Spinal cord (tissue), 10 donors: ENCODE results near the gene CSNK1G2. TPM values are rescaled to one million over a fixed set of nuclear protein-coding genes. Genes with fewer than 3 reads are reported as not detected.

Experiments
- DNase-seq, 6 donors: peaks; one replicate each; pipeline versions ENCODE4 v3.0.0 to v3.0.0-alpha.2; 2013 to 2015; ENCODE audit warnings: low spot score in 6 of 6, low read depth in 4 of 6
- H3K27ac ChIP-seq: one replicate; pipeline ENCODE4 v1.5.1; 2013; ENCODE audit warnings: low read depth, low read length, control low read depth
- H3K27me3 ChIP-seq: one replicate; pipeline ENCODE4 v1.6.1; 2013; ENCODE audit warnings: low read length; ENCODE audit not compliant: control insufficient read depth, insufficient read depth
- H3K36me3 ChIP-seq: one replicate; pipeline ENCODE4 v1.6.1; 2013; ENCODE audit warnings: low read length; ENCODE audit not compliant: control insufficient read depth, insufficient read depth
- H3K4me1 ChIP-seq: one replicate; pipeline ENCODE4 v1.6.1; 2013; ENCODE audit warnings: low read length; ENCODE audit not compliant: control insufficient read depth, insufficient read depth
- H3K4me3 ChIP-seq: one replicate; pipeline ENCODE4 v1.5.1; 2013; ENCODE audit warnings: low read depth, low read length, control low read depth
- H3K9me3 ChIP-seq: one replicate; pipeline ENCODE4 v1.6.1; 2013; ENCODE audit warnings: low read length; ENCODE audit not compliant: control insufficient read depth, insufficient read depth
- WGBS: methylation state at CpG from one replicate; pipeline ENCODE4 v1.1.5; 2013; ENCODE audit warnings: missing lambda C conversion rate; ENCODE audit not compliant: insufficient coverage; 5-methylcytosine and 5-hydroxymethylcytosine counted together
- polyA plus RNA-seq, 2 donors: library from polyadenylated mRNA; unstranded; fragments of 120-200 nt; gene quantifications; one replicate each; pipeline ENCODE4 v1.2.1, GENCODE V29; 2013; ENCODE audit not compliant: insufficient read length in 2 of 2
- total RNA-seq, 2 donors: library from RNA; depleted of rRNA in 1 of 2; stranded (reverse); fragments of 120-200 nt in 1 of 2; fragments of >200 nt in 1 of 2; gene quantifications; one replicate each; pipeline versions ENCODE4 v1.2.3 to v1.2.4, GENCODE V29; 2013 to 2014
- donor health status: healthy.

The CSNK1G2 gene
- total and polyA plus RNA-seq, 4 donors, result 27.8 to 65.6 (median 53.9) TPM

- H3K4me1 ChIP-seq, result peaks cover 17% of the 10 kb centered on the region
- WGBS, result 93% methylated on average over 12 of the region's 16 CpGs
- peaks cover 59% of the 10 kb centered on the region for H3K36me3 ChIP-seq
- no peaks in the 10 kb centered on the region for H3K27me3 ChIP-seq
- no peaks in the 10 kb centered on the region for H3K9me3 ChIP-seq
- H3K4me3 ChIP-seq, result no peak overlapping the region
- no peak overlapping the region for H3K27ac ChIP-seq
- DNase-seq, result no peak
These were observed 15.4 kb upstream of the CSNK1G2 start for GRCh38 chr19:1925544-1925943.

GRCh38 chr19:1929021-1929742, 11.8 kb upstream of the CSNK1G2 start:
- 18% methylated on average over 39 of the region's 42 CpGs for WGBS
- H3K4me3 ChIP-seq, result peak overlapping the region; percentile 30
- DNase-seq, result peak in 3 of 6 donors; percentile 42 to 80 (median 77)
- H3K4me1 ChIP-seq, result peaks cover 17% of the 10 kb centered on the region
- no peaks in the 10 kb centered on the region for H3K27me3 ChIP-seq
- no peaks in the 10 kb centered on the region for H3K9me3 ChIP-seq
- peaks cover 22% of the 10 kb centered on the region for H3K36me3 ChIP-seq
- no peak overlapping the region for H3K27ac ChIP-seq

- Histone ChIP-seq H3K4me1 (peaks cover 24% of the 10 kb centered on the region), H3K27ac (no peak overlapping the region), H3K9me3 (no peaks in the 10 kb centered on the region), H3K27me3 (no peaks in the 10 kb centered on the region), H3K4me3 (no peak overlapping the region), H3K36me3 (peaks cover 3% of the 10 kb centered on the region)
- 85% methylated on average over 1 of the region's 1 CpG for WGBS
- DNase-seq, result no peak
These were observed 9.5 kb upstream of the CSNK1G2 start for GRCh38 chr19:1931445-1931844.

- DNase-seq, result no peak
- H3K27me3 ChIP-seq, result no peaks in the 10 kb centered on the region
- H3K4me1 ChIP-seq, result peaks cover 24% of the 10 kb centered on the region
- H3K4me3 ChIP-seq, result no peak overlapping the region
- H3K9me3 ChIP-seq, result no peaks in the 10 kb centered on the region
- WGBS, result 67% methylated on average over 8 of the region's 8 CpGs
- H3K27ac ChIP-seq, result no peak overlapping the region
- H3K36me3 ChIP-seq, result peaks cover 9% of the 10 kb centered on the region
These were observed 8.6 kb upstream of the CSNK1G2 start for GRCh38 chr19:1932395-1932794.

- H3K36me3 ChIP-seq, result peaks cover 9% of the 10 kb centered on the region
- no peak for DNase-seq
- peaks cover 24% of the 10 kb centered on the region for H3K4me1 ChIP-seq
- H3K27ac ChIP-seq, result no peak overlapping the region
- 74% methylated on average over 6 of the region's 7 CpGs for WGBS
- H3K9me3 ChIP-seq, result no peaks in the 10 kb centered on the region
- no peaks in the 10 kb centered on the region for H3K27me3 ChIP-seq
- H3K4me3 ChIP-seq, result no peak overlapping the region
These were observed 7.7 kb upstream of the CSNK1G2 start for GRCh38 chr19:1933244-1933643.

GRCh38 chr19:1933942-1934341, 7.0 kb upstream of the CSNK1G2 start:
- no peak overlapping the region for H3K27ac ChIP-seq
- no peak for DNase-seq
- no peaks in the 10 kb centered on the region for H3K9me3 ChIP-seq
- no peak overlapping the region for H3K4me3 ChIP-seq
- peaks cover 9% of the 10 kb centered on the region for H3K36me3 ChIP-seq
- no peaks in the 10 kb centered on the region for H3K27me3 ChIP-seq
- H3K4me1 ChIP-seq, result peaks cover 23% of the 10 kb centered on the region
- 93% methylated on average over 8 of the region's 8 CpGs for WGBS

- Histone ChIP-seq H3K4me1 (peaks cover 20% of the 10 kb centered on the region), H3K27me3 (no peaks in the 10 kb centered on the region), H3K9me3 (no peaks in the 10 kb centered on the region), H3K27ac (peak overlapping the region; percentile 61), H3K4me3 (no peak overlapping the region), H3K36me3 (peaks cover 9% of the 10 kb centered on the region)
- peak in 2 of 6 donors; percentile 11 to 56 for DNase-seq
- WGBS, result 34% methylated on average over 10 of the region's 11 CpGs
These were observed 5.3 kb upstream of the CSNK1G2 start for GRCh38 chr19:1935484-1936208.

GRCh38 chr19:1936430-1936829, 4.5 kb upstream of the CSNK1G2 start:
- no peaks in the 10 kb centered on the region for H3K9me3 ChIP-seq
- H3K27me3 ChIP-seq, result no peaks in the 10 kb centered on the region
- H3K4me1 ChIP-seq, result peaks cover 20% of the 10 kb centered on the region
- no peak overlapping the region for H3K4me3 ChIP-seq
- H3K27ac ChIP-seq, result peak overlapping the region; percentile 61
- DNase-seq, result no peak
- 81% methylated on average over 3 of the region's 3 CpGs for WGBS
- peaks cover 9% of the 10 kb centered on the region for H3K36me3 ChIP-seq

GRCh38 chr19:1936916-1937610, 3.9 kb upstream of the CSNK1G2 start:
- 90% methylated on average over 24 of the region's 24 CpGs for WGBS
- Histone ChIP-seq H3K4me1 (peaks cover 20% of the 10 kb centered on the region), H3K27ac (no peak overlapping the region), H3K4me3 (no peak overlapping the region), H3K36me3 (peaks cover 9% of the 10 kb centered on the region), H3K27me3 (no peaks in the 10 kb centered on the region), H3K9me3 (no peaks in the 10 kb centered on the region)
- DNase-seq, result no peak
